ENCODE results near the gene KRTAP5-3. TPM values are rescaled to one million over a fixed set of nuclear protein-coding genes. Genes with fewer than 3 reads are reported as not detected.

The KRTAP5-3 gene
- total RNA-seq, 1 donor from 2014 or later, result not detected

GRCh38 chr11:1630271-1630670 is 22.0 kb upstream of the KRTAP5-3 start:
- Histone ChIP-seq H3K36me3 (no peaks in the 10 kb centered on the region), H3K9ac (no peak overlapping the region), H2AFZ (replicated peaks) (no peak overlapping the region), H3F3A (ENCODE audit: low read depth) (no peaks in the 10 kb centered on the region), H3K79me2 (ENCODE audit: low read depth) (no peaks in the 10 kb centered on the region), H3K9me3 (ENCODE audit: low read depth) (no peaks in the 10 kb centered on the region), H3K27me3 (peaks cover 44% of the 10 kb centered on the region), H3K4me1 (no peaks in the 10 kb centered on the region), H3K4me3 (no peak overlapping the region), H3K4me2 (no peak overlapping the region), H4K20me1 (ENCODE audit: low read depth) (no peaks in the 10 kb centered on the region), H3K27ac (no peak overlapping the region)
- Mint-ChIP-seq H3K27ac (no peak overlapping the region), H3K4me1 (peaks cover 8% of the 10 kb centered on the region), H3K36me3 (no peaks in the 10 kb centered on the region), H3K4me3 (no peak overlapping the region), H3K27me3 (ENCODE audit: insufficient read depth, low read depth) (peaks cover 6% of the 10 kb centered on the region), H3K9me3 (no peaks in the 10 kb centered on the region)
- DNase-seq (ENCODE audit: low spot score), result no peak
- TF ChIP-seq CTCF (IDR thresholded peaks at IDR 0.05), result no peak

- H3F3A ChIP-seq (ENCODE audit: low read depth), result no peaks in the 10 kb centered on the region
- TF ChIP-seq EZH2phosphoT487 (IDR thresholded peaks at IDR 0.05) (no peak), CTCF (IDR thresholded peaks at IDR 0.05) (no peak), EZH2 (IDR thresholded peaks at IDR 0.05) (no peak)
- peaks cover 44% of the 10 kb centered on the region for H3K27me3 ChIP-seq
- no peaks in the 10 kb centered on the region for H3K4me1 ChIP-seq
- Mint-ChIP-seq H3K4me3 (no peak within 1 kb of the TSS), H3K27ac (no peak within 1 kb of the TSS), H3K36me3 (no peaks in the 10 kb centered on the region), H3K4me1 (peaks cover 10% of the 10 kb centered on the region), H3K27me3 (ENCODE audit: insufficient read depth, low read depth) (peaks cover 6% of the 10 kb centered on the region), H3K9me3 (no peaks in the 10 kb centered on the region)
- no peak within 1 kb of the TSS for H3K4me3 ChIP-seq
- H3K4me2 ChIP-seq, result no peak within 1 kb of the TSS
- no peak within 1 kb of the TSS for H3K27ac ChIP-seq
- no peaks in the 10 kb centered on the region for H3K9me3 ChIP-seq (ENCODE audit: low read depth)
- H3K79me2 ChIP-seq (ENCODE audit: low read depth), result no peaks in the 10 kb centered on the region
- no peaks in the 10 kb centered on the region for H4K20me1 ChIP-seq (ENCODE audit: low read depth)
- peak within 1 kb of the TSS; percentile 88 for H2AFZ ChIP-seq (replicated peaks)
- no peak for DNase-seq (ENCODE audit: low spot score)
- H3K9ac ChIP-seq, result no peak within 1 kb of the TSS
- no peaks in the 10 kb centered on the region for H3K36me3 ChIP-seq
Measured at GRCh38 chr11:1629326-1630185, 21.3 kb upstream of the KRTAP5-3 start, which contains the start of gene KRTAP5-5. KRTAP5-5 (plus strand) TSS chr11:1629775; CDS start chr11:1629841, 66 bp downstream.

GRCh38 chr11:1628506-1629325 is 20.5 kb upstream of the KRTAP5-3 start:
- peak overlapping the region; percentile 88 for H2AFZ ChIP-seq (replicated peaks)
- peak; percentile 79 for DNase-seq (ENCODE audit: low spot score)
- TF ChIP-seq EZH2phosphoT487 (IDR thresholded peaks at IDR 0.05), result no peak
- TF ChIP-seq CTCF (IDR thresholded peaks at IDR 0.05), result peak; percentile 96
- H3F3A ChIP-seq (ENCODE audit: low read depth), result no peaks in the 10 kb centered on the region
- H4K20me1 ChIP-seq (ENCODE audit: low read depth), result no peaks in the 10 kb centered on the region
- H3K27me3 ChIP-seq, result peaks cover 44% of the 10 kb centered on the region
- H3K27ac ChIP-seq, result no peak overlapping the region
- no peaks in the 10 kb centered on the region for H3K36me3 Mint-ChIP-seq
- no peaks in the 10 kb centered on the region for H3K9me3 Mint-ChIP-seq
- H3K9me3 ChIP-seq (ENCODE audit: low read depth), result no peaks in the 10 kb centered on the region
- no peaks in the 10 kb centered on the region for H3K36me3 ChIP-seq
- peaks cover 10% of the 10 kb centered on the region for H3K27me3 Mint-ChIP-seq (ENCODE audit: insufficient read depth, low read depth)
- no peak overlapping the region for H3K4me3 Mint-ChIP-seq
- no peak overlapping the region for H3K27ac Mint-ChIP-seq
- H3K9ac ChIP-seq, result no peak overlapping the region
- no peaks in the 10 kb centered on the region for H3K79me2 ChIP-seq (ENCODE audit: low read depth)
- H3K4me1 ChIP-seq, result no peaks in the 10 kb centered on the region
- peaks cover 10% of the 10 kb centered on the region for H3K4me1 Mint-ChIP-seq
- no peak overlapping the region for H3K4me2 ChIP-seq
- H3K4me3 ChIP-seq, result no peak overlapping the region
